ENCODE data around the gene TADA1. TPM values are rescaled to one million over a fixed set of nuclear protein-coding genes. Genes with fewer than 3 reads are reported as not detected.

TADA1 gene
- polyA plus RNA-seq, 2 of the 4 experiments (the other 2 are of a cell fraction): 11.4 to 25.6 TPM

GRCh38 chr1:166813508-166814223 is 62.4 kb downstream of the TADA1 start:
- ATAC-seq (no peak), DNase-seq (ENCODE audit: low read depth in 1 of 2, low spot score in 1 of 2) (no peak), FAIRE-seq (no peak)
- Histone ChIP-seq H3K4me3 (no peak overlapping the region), H3K4me1 (no peaks in the 10 kb centered on the region), H3K4me2 (no peak overlapping the region), H3K27ac (no peak overlapping the region), H3K9me3 (no peaks in the 10 kb centered on the region)
- TF ChIP-seq FOXS1 (CRISPR knock-in tag; IDR thresholded peaks at IDR 0.05) (no peak), EHMT2 (IDR thresholded peaks at IDR 0.05; ENCODE audit: low read depth) (no peak)
- CTCF ChIA-PET: interaction anchor here (1.7 kb wide), 1 partner anchor 26 kb away, joined by 4 read pairs; no protein-coding TSS in a partner anchor
- 0% methylated on average over 2 of the region's 2 CpGs for WGBS (ENCODE audit: missing lambda C conversion rate)
- POLR2A ChIA-PET: interaction anchor here (1.7 kb wide), 1 partner anchor 25 kb away, joined by 5 read pairs; the partner anchor contains the start of gene POGK

GRCh38 chr1:166811691-166812090 is 64.4 kb downstream of the TADA1 start:
- FAIRE-seq: no peak

GRCh38 chr1:166808952-166809351 is 67.1 kb downstream of the TADA1 start:
- POLR2A ChIA-PET: no interaction called here
- Histone ChIP-seq H3K4me1 (no peaks in the 10 kb centered on the region), H3K27ac (no peak overlapping the region), H3K9me3 (no peaks in the 10 kb centered on the region), H3K4me2 (no peak overlapping the region), H3K4me3 (no peak overlapping the region)
- CTCF ChIA-PET: no interaction called here
- 18% methylated on average over 2 of the region's 2 CpGs for WGBS (ENCODE audit: missing lambda C conversion rate)
- no peak for FAIRE-seq
- ATAC-seq: no peak
- no peak for DNase-seq (ENCODE audit: low read depth in 1 of 2, low spot score in 1 of 2)
- no peak for TF ChIP-seq JUNB (IDR thresholded peaks at IDR 0.05)
- no peak for TF ChIP-seq FOSB (CRISPR knock-in tag; IDR thresholded peaks at IDR 0.05)
- no peak for TF ChIP-seq RCOR1 (IDR thresholded peaks at IDR 0.05; ENCODE audit: low read depth, low read length)
- no peak for TF ChIP-seq ZC3H11A (IDR thresholded peaks at IDR 0.05)
- TF ChIP-seq MYC (IDR thresholded peaks at IDR 0.05; ENCODE audit: borderline replicate concordance, low read length): no peak
- no peak for TF ChIP-seq KDM5A (IDR thresholded peaks at IDR 0.05)
- TF ChIP-seq PHF8 (IDR thresholded peaks at IDR 0.05; ENCODE audit: borderline replicate concordance, low read depth): no peak
- no peak for TF ChIP-seq REST (IDR thresholded peaks at IDR 0.05)
- TF ChIP-seq ESRRA (IDR thresholded peaks at IDR 0.05; ENCODE audit: borderline replicate concordance, low read length): no peak
- TF ChIP-seq NPAS2 (CRISPR knock-in tag; IDR thresholded peaks at IDR 0.05; ENCODE audit: borderline replicate concordance): no peak
- no peak for TF ChIP-seq EP300 (IDR thresholded peaks at IDR 0.05)
- TF ChIP-seq HMGXB4 (CRISPR knock-in tag; IDR thresholded peaks at IDR 0.05; ENCODE audit: borderline replicate concordance): no peak
- TF ChIP-seq, protein P1, sequence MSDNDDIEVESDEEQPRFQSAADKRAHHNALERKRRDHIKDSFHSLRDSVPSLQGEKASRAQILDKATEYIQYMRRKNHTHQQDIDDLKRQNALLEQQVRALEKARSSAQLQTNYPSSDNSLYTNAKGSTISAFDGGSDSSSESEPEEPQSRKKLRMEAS (IDR thresholded peaks at IDR 0.05): no peak
- no peak for TF ChIP-seq EHF (CRISPR knock-in tag; IDR thresholded peaks at IDR 0.05)
- TF ChIP-seq ZSCAN20 (CRISPR knock-in tag; IDR thresholded peaks at IDR 0.05): no peak

More at GRCh38 chr1:166811691-166812090, 64.4 kb downstream of the TADA1 start:
- H3K4me1 ChIP-seq: no peaks in the 10 kb centered on the region
- no peak overlapping the region for H3K4me2 ChIP-seq
- CTCF ChIA-PET: no interaction called here
- H3K4me3 ChIP-seq: no peak overlapping the region
- TF ChIP-seq HOXB5 (CRISPR knock-in tag; IDR thresholded peaks at IDR 0.05): no peak
- no peak for TF ChIP-seq CTCF (IDR thresholded peaks at IDR 0.05)
- TF ChIP-seq RAD21 (conservative IDR thresholded peaks at IDR 0.05 in 1 of 2, IDR thresholded peaks at IDR 0.05 in 1 of 2): no peak
- no peak for TF ChIP-seq JUNB (IDR thresholded peaks at IDR 0.05)
- TF ChIP-seq KDM1A (IDR thresholded peaks at IDR 0.05; ENCODE audit: low read depth): no peak
- TF ChIP-seq ATOH8 (CRISPR knock-in tag; IDR thresholded peaks at IDR 0.05; ENCODE audit: low read depth): no peak
- no peak for TF ChIP-seq HOXA7 (CRISPR knock-in tag; IDR thresholded peaks at IDR 0.05)
- TF ChIP-seq JUN (IDR thresholded peaks at IDR 0.05): no peak
- TF ChIP-seq BHLHE40 (IDR thresholded peaks at IDR 0.05; ENCODE audit: low read depth, low read length): no peak
- ATAC-seq: no peak
- DNase-seq (ENCODE audit: low read depth in 1 of 2, low spot score in 1 of 2): no peak
- POLR2A ChIA-PET: no interaction called here
- H3K27ac ChIP-seq: no peak overlapping the region
- H3K9me3 ChIP-seq: no peaks in the 10 kb centered on the region
- WGBS (ENCODE audit: missing lambda C conversion rate): 0% methylated on average over 2 of the region's 2 CpGs
